NCI-H460 (cell line): ENCODE results near the gene CIAPIN1. TPM values are rescaled to one million over a fixed set of nuclear protein-coding genes. Genes with fewer than 3 reads are reported as not detected.
A peak's percentile ranks its signal among the peaks of the same experiment; 100 is the strongest.

Experiments
- DNase-seq: peaks from one replicate; pipeline ENCODE4 v3.0.0-alpha.2; 2016; ENCODE audit warnings: low read depth; ENCODE audit errors: extremely low read depth
- polyA plus RNA-seq: library from polyadenylated mRNA; depleted of rRNA; stranded (reverse); fragments of >200 nt; gene quantifications from 2 replicates; pipeline ENCODE4 v1.2.3, GENCODE V29; 2014; cell fraction: nucleus; rRNA removed
- total RNA-seq: library from RNA; depleted of rRNA; stranded (reverse); fragments of >200 nt; shearing (Covaris generic); gene quantifications from 2 replicates; pipeline ENCODE4 v1.2.3, GENCODE V29; 2014; rRNA removed

The CIAPIN1 gene
- 107 and 112 TPM in 2 replicates for total RNA-seq
- polyA plus RNA-seq: 141 and 187 TPM in 2 replicates

GRCh38 chr16:57447186-57447962 lies at the start of gene CIAPIN1, which contains the start of gene COQ9:
Gene CIAPIN1 (minus strand): TSS chr16:57447385. CDS start chr16:57440928, 6,457 bp downstream.
Gene COQ9 (plus strand): TSS chr16:57447479. CDS start chr16:57447506, 27 bp downstream.
- DNase-seq: peak; percentile 94

- DNase-seq: no peak
Measured at GRCh38 chr16:57493767-57494166, 46.6 kb upstream of the CIAPIN1 start.

- no peak for DNase-seq
Measured at GRCh38 chr16:57489229-57489628, 42.0 kb upstream of the CIAPIN1 start.

- no peak for DNase-seq
Measured at GRCh38 chr16:57486858-57487834, 40.0 kb upstream of the CIAPIN1 start.

- DNase-seq: peak; percentile 61
Measured at GRCh38 chr16:57485916-57486857, 39.0 kb upstream of the CIAPIN1 start, which contains the start of gene DOK4. Gene DOK4 (minus strand): TSS chr16:57486493. CDS start chr16:57479507, 6,986 bp downstream.

- no peak for DNase-seq
Measured at GRCh38 chr16:57485091-57485915, 38.1 kb upstream of the CIAPIN1 start.

GRCh38 chr16:57484515-57485005 lies 37.4 kb upstream of the CIAPIN1 start:
- DNase-seq: no peak

- DNase-seq: no peak
Measured at GRCh38 chr16:57483725-57484514, 36.7 kb upstream of the CIAPIN1 start.

GRCh38 chr16:57482845-57483545 lies 35.8 kb upstream of the CIAPIN1 start:
- no peak for DNase-seq

- DNase-seq: no peak
Measured at GRCh38 chr16:57481421-57481820, 34.2 kb upstream of the CIAPIN1 start.

- no peak for DNase-seq
Measured at GRCh38 chr16:57480754-57481230, 33.6 kb upstream of the CIAPIN1 start.

- DNase-seq: peak; percentile 56
Measured at GRCh38 chr16:57479976-57480753, 33.0 kb upstream of the CIAPIN1 start.

GRCh38 chr16:57479205-57479975 lies 32.2 kb upstream of the CIAPIN1 start:
- peak; percentile 25 for DNase-seq

GRCh38 chr16:57478396-57479204 lies 31.4 kb upstream of the CIAPIN1 start:
- no peak for DNase-seq
